Mucosa of descending colon (tissue), 3 donors: ENCODE data around the gene ST3GAL2. TPM values are rescaled to one million over a fixed set of nuclear protein-coding genes. Genes with fewer than 3 reads are reported as not detected.

Source experiments
- ATAC-seq: fragments of 200-7000 bp; cut with Tn5 transposase; one replicate; pipeline ENCODE4 v1.9.1; 2020; ENCODE audit warnings: mild to moderate bottlenecking, moderate library complexity
- DNase-seq, 3 donors: peaks; one replicate each; pipeline ENCODE4 v3.0.0-alpha.2; 2020
- H3K36me3 ChIP-seq: fragments of 200-600 bp; one replicate; pipeline ENCODE4 v1.8.0; 2021; ENCODE audit warnings: low read depth, mild to moderate bottlenecking
- H3K4me1 ChIP-seq: fragments of 200-600 bp; one replicate; pipeline ENCODE4 v1.8.0; 2021; ENCODE audit warnings: low read depth, mild to moderate bottlenecking
- H3K4me3 ChIP-seq: fragments of 200-600 bp; one replicate; pipeline ENCODE4 v1.8.0; 2021; ENCODE audit warnings: mild to moderate bottlenecking
- H3K9me3 ChIP-seq: fragments of 200-600 bp; one replicate; pipeline ENCODE4 v1.8.0; 2021; ENCODE audit warnings: mild to moderate bottlenecking
- intact Hi-C, 2 donors: fragments of 100-400 bp; cut with DNase I in 1 of 2; cut with micrococcal nuclease in 1 of 2; formaldehyde crosslinking; loops; one replicate each; pipeline versions ENCODE4 v1.11.0 to v1.11.1; 2022; cut with DNase I, micrococcal nuclease
- total RNA-seq, 3 donors: library from RNA; stranded (reverse); fragmentation: NEBNext Ultra II Directional in 2 of 3; extraction: Animal tissue kit (Norgen Biotek cat#: 25700) in 2 of 3; gene quantifications; one replicate each; pipeline versions ENCODE4 v1.2.1 to v1.2.4, GENCODE V29; 2021 to 2023
- TF ChIP-seq, protein P1 (sequence below): fragments of 200-600 bp; IDR thresholded peaks from one replicate; pipeline ENCODE4 v1.8.0; 2022; ENCODE audit warnings: antibody characterized with exemption, mild to moderate bottlenecking
- donor health status: DM: no; HTN: no; CAD: no; lungs with moderate emphysema.
- donor health status: DM: no; HTN: no; CAD: no.
- donor health status: DM: no; HTN: yes; CAD: no.

ST3GAL2 gene
- total RNA-seq, 3 donors from 2014 or later, result 4.2 to 22.4 (median 9.5) TPM

DNA sequence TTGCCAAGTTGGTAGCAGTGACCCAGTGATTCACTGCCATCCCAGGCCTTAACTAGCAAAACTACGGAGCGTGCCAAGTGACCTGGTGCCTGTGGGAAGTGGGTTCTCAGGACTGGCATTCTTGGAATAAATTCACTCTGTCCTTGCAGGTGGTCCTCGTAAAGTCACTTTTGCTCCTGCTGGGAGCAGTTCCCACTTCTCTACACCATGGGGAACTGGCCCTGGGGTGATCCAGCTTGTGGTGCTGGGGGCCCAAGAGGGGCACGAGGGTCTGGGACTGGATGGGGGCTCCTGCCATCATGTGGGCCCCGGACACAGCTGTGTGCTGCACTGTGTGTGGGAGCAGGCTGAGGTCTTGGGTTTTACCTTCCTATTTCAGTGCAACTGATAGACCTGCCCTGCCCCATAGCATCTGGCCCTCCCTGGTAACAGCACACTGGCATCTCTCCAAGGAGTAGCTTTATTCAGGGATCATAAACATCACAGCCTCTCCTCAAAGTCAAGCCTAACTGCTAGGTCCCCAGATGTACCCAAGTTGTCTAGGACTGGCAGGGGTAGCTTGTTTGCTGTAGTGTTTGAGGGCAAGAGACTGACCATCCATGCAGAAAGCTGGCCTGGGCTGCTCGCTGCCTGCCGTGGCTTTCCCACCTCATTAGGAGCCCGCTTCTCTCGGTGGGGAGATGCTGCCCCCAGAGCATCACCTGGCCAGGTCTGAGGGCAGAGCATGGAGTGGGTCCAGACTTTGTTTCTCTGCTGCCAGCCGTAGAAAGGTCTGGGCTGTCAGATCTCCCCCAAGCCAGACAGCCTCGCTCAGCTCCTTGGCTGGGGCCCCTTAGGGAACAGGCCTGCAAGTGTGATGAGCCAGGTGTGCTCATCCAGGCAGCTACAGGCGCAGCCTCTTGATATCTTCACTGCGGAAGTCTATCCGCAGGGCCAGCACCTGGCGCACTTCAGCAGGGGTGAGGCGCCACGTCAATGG, 41.5 kb upstream of the ST3GAL2 start:
- Histone ChIP-seq H3K4me3 (no peak overlapping the region), H3K4me1 (no peaks in the 10 kb centered on the region), H3K9me3 (no peaks in the 10 kb centered on the region), H3K36me3 (peaks cover under 1% of the 10 kb centered on the region)
- ATAC-seq (peak; percentile 64), DNase-seq (peak in 2 of 3 donors; percentile 29 to 55)
- intact Hi-C loops, result no loop called here
- TF ChIP-seq, protein P1, sequence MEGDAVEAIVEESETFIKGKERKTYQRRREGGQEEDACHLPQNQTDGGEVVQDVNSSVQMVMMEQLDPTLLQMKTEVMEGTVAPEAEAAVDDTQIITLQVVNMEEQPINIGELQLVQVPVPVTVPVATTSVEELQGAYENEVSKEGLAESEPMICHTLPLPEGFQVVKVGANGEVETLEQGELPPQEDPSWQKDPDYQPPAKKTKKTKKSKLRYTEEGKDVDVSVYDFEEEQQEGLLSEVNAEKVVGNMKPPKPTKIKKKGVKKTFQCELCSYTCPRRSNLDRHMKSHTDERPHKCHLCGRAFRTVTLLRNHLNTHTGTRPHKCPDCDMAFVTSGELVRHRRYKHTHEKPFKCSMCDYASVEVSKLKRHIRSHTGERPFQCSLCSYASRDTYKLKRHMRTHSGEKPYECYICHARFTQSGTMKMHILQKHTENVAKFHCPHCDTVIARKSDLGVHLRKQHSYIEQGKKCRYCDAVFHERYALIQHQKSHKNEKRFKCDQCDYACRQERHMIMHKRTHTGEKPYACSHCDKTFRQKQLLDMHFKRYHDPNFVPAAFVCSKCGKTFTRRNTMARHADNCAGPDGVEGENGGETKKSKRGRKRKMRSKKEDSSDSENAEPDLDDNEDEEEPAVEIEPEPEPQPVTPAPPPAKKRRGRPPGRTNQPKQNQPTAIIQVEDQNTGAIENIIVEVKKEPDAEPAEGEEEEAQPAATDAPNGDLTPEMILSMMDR, result no peak

DNA sequence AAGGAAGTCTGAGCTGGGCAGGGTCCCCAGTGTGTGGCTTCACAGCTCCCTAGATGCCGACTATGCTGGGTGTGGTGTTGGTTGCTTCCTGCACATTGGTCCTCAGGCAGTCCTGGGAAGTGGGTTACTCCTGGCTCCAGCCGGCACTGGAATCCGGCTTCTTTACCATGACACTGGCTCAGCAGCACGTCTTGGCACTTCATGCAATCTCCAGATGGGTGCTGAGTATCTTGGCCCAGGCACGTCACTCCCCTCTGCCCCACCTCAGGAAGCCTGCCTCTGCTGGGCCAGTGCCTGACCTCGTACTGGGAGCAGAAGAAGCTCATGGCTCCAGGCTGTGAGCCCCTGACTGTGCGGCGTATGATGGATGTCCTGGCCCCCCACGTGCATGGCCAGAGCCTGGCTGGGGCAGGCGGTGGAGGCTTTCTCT, 40.0 kb upstream of the ST3GAL2 start:
- no peak for DNase-seq
- no peak overlapping the region for H3K4me3 ChIP-seq
- TF ChIP-seq, protein P1, result no peak
- no peak for ATAC-seq
- no peaks in the 10 kb centered on the region for H3K9me3 ChIP-seq
- H3K4me1 ChIP-seq, result no peaks in the 10 kb centered on the region
- peaks cover 5% of the 10 kb centered on the region for H3K36me3 ChIP-seq
- intact Hi-C loops, result no loop called here

DNA sequence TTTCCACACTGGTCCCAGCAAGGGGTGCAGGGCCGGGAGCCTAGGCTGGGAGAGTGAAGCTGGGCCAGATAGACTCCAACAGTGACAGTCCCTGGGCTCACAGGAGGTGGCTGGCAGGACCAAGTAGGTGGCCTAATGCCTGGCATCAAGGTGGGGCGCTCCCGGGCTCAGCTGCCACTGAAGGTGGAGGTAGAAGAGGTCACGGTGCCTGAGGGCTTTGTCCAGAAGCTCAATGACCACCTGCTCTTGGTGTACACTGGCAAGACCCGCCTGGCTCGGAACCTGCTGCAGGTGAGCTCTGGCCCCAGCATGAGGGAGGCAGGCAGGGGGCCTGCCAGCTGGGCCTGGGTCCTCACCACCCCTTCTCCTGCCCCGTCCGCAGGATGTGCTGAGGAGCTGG, 39.3 kb upstream of the ST3GAL2 start:
- Histone ChIP-seq H3K36me3 (peaks cover 5% of the 10 kb centered on the region), H3K4me3 (no peak overlapping the region), H3K4me1 (no peaks in the 10 kb centered on the region), H3K9me3 (no peaks in the 10 kb centered on the region)
- intact Hi-C loops, result no loop called here
- ATAC-seq (no peak), DNase-seq (no peak)
- TF ChIP-seq, protein P1, result no peak

DNA sequence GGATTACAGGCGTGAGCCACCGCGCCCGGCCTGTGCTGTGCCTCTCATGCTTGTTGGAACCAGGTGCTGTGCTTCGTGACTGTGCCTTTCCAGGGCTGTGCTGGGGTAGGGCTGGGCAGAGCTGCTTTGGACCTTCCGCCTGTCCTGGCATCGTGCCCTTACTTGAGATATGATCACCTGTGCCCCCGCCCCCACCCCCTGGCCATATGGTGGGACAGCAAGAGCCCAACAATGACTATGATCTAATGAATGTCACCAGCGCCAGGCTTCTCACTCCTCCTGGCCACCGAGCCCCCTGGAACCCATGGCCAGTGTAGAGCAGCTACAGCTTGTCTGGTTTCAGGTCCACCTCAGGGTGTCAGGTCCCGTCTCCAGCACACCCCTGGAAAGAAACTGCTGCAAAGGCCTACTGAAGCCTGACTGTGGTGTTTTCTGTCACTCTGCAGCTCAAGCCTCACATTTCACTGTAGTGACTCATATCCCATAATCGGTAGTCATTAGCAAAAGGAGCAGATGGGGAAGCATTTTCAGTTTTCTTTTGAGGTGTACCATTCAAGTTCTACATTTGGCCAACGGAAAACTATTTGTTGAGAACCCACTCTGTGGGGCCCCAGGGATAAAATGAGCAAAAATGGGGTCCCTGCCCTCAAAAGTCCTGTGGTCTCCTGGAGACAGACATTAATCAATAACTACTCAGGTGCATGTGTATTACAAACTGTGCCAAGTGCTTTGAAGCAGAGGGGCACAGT, 37.5 kb upstream of the ST3GAL2 start:
- no peaks in the 10 kb centered on the region for H3K4me1 ChIP-seq
- TF ChIP-seq, protein P1, result no peak
- H3K4me3 ChIP-seq, result no peak overlapping the region
- H3K36me3 ChIP-seq, result peaks cover 5% of the 10 kb centered on the region
- intact Hi-C loops, result no loop called here
- DNase-seq, result no peak
- H3K9me3 ChIP-seq, result no peaks in the 10 kb centered on the region
- ATAC-seq, result peak; percentile 12

DNA sequence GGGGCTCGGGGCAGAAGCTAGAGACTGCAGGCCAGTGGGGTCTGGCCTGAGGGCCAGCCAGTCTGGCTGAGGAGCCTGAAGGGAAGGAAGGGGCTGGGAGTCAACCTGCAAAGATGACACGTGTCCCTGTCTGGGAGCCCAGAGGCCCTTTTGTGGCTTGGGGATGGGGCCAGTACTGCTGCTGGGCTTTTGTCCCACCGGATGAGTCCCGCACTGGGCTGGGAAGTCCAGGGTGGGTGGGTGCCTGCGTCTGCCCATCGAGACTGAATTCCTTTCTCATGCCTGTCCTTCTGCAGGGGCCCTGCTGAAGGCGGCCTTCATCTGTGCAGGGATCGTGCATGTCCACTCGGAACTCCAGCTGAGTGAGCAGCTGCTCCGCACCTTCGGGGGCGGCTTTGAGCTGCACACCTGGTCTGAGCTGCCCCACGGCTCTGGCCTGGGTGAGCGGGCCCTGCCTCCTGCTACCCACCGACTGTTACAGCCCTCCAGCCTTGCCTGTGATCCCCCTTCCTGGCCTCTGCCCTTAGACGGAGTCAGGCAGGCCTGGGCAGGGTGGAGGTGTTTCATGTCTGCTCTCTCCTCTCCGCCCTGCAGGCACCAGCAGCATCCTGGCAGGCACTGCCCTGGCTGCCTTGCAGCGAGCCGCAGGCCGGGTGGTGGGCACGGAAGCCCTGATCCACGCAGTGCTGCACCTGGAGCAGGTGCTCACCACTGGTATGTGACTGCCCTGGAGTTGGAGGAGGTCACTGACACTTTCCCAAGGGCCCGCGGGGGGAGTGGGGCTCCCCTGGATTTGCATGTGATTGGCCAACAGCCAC, 36.4 kb upstream of the ST3GAL2 start:
- ATAC-seq, result no peak

More for the DNA sequence above, 36.4 kb upstream of the ST3GAL2 start:
- peak in 1 of 3 donors; percentile 44 for DNase-seq
- no peaks in the 10 kb centered on the region for H3K9me3 ChIP-seq
- H3K4me3 ChIP-seq, result no peak overlapping the region
- no peaks in the 10 kb centered on the region for H3K4me1 ChIP-seq
- TF ChIP-seq, protein P1, result no peak
- intact Hi-C loops, result no loop called here
- peaks cover 5% of the 10 kb centered on the region for H3K36me3 ChIP-seq
